ENCODE measurements around the gene BCL2.

The BCL2 gene

GRCh38 chr18:63262369-63263335 is 56.9 kb downstream of the BCL2 start:
- no peak; the same call in 1 of the 2 replicates for TF ChIP-seq CTCF (conservative IDR thresholded peaks at IDR 0.05; ENCODE audit: low read depth, low read length)
- H2AFZ ChIP-seq (ENCODE audit: low read depth): no peak overlapping the region
- H3K9ac ChIP-seq: no peak overlapping the region
- peaks cover 71% of the 10 kb centered on the region for H3K4me1 ChIP-seq (ENCODE audit: low read depth, poor library complexity, severe bottlenecking)
- no peaks in the 10 kb centered on the region for H3K27me3 ChIP-seq (ENCODE audit: insufficient read depth, low read depth)
- H4K20me1 ChIP-seq (ENCODE audit: insufficient read depth): no peaks in the 10 kb centered on the region
- peak overlapping the region; percentile 12; the same call in 1 of the 2 replicates for H3K27ac ChIP-seq
- H3K4me3 ChIP-seq (IDR thresholded peaks at IDR 0.05; ENCODE audit: insufficient read depth, low read depth, low read length): no peak overlapping the region
- no peak overlapping the region for H3K4me2 ChIP-seq
- H3K36me3 ChIP-seq (ENCODE audit: insufficient read depth): no peaks in the 10 kb centered on the region
- H3K79me2 ChIP-seq (ENCODE audit: insufficient read depth, low read depth): peaks cover 50% of the 10 kb centered on the region

GRCh38 chr18:63261029-63261428 is 58.5 kb downstream of the BCL2 start:
- H4K20me1 ChIP-seq (ENCODE audit: insufficient read depth): no peaks in the 10 kb centered on the region

GRCh38 chr18:63260380-63260754 is 59.2 kb downstream of the BCL2 start:
- Histone ChIP-seq H2AFZ (ENCODE audit: low read depth) (no peak overlapping the region), H3K4me2 (no peak overlapping the region), H3K79me2 (ENCODE audit: insufficient read depth, low read depth) (peaks cover 41% of the 10 kb centered on the region), H3K4me3 (IDR thresholded peaks at IDR 0.05; ENCODE audit: insufficient read depth, low read depth, low read length) (no peak overlapping the region), H3K4me1 (ENCODE audit: low read depth, poor library complexity, severe bottlenecking) (peaks cover 69% of the 10 kb centered on the region), H4K20me1 (ENCODE audit: insufficient read depth) (no peaks in the 10 kb centered on the region), H3K36me3 (ENCODE audit: insufficient read depth) (no peaks in the 10 kb centered on the region), H3K27ac (no peak overlapping the region), H3K27me3 (ENCODE audit: insufficient read depth, low read depth) (no peaks in the 10 kb centered on the region), H3K9ac (no peak overlapping the region)
- no peak for TF ChIP-seq CTCF (conservative IDR thresholded peaks at IDR 0.05; ENCODE audit: low read depth, low read length)

More at GRCh38 chr18:63261029-63261428, 58.5 kb downstream of the BCL2 start:
- Histone ChIP-seq H3K9ac (no peak overlapping the region), H3K36me3 (ENCODE audit: insufficient read depth) (no peaks in the 10 kb centered on the region), H3K27ac (no peak overlapping the region), H3K4me1 (ENCODE audit: low read depth, poor library complexity, severe bottlenecking) (peaks cover 69% of the 10 kb centered on the region), H3K79me2 (ENCODE audit: insufficient read depth, low read depth) (peaks cover 48% of the 10 kb centered on the region), H3K4me2 (no peak overlapping the region), H3K4me3 (IDR thresholded peaks at IDR 0.05; ENCODE audit: insufficient read depth, low read depth, low read length) (no peak overlapping the region), H3K27me3 (ENCODE audit: insufficient read depth, low read depth) (no peaks in the 10 kb centered on the region), H2AFZ (ENCODE audit: low read depth) (no peak overlapping the region)
- no peak for TF ChIP-seq CTCF (conservative IDR thresholded peaks at IDR 0.05; ENCODE audit: low read depth, low read length)

GRCh38 chr18:63259567-63260379 is 59.8 kb downstream of the BCL2 start:
- TF ChIP-seq CTCF (conservative IDR thresholded peaks at IDR 0.05; ENCODE audit: low read depth, low read length): no peak
- H3K79me2 ChIP-seq (ENCODE audit: insufficient read depth, low read depth): peaks cover 35% of the 10 kb centered on the region
- no peaks in the 10 kb centered on the region for H3K36me3 ChIP-seq (ENCODE audit: insufficient read depth)
- no peak overlapping the region for H3K4me3 ChIP-seq (IDR thresholded peaks at IDR 0.05; ENCODE audit: insufficient read depth, low read depth, low read length)
- no peak overlapping the region for H3K4me2 ChIP-seq
- H3K27ac ChIP-seq: no peak overlapping the region
- no peaks in the 10 kb centered on the region for H4K20me1 ChIP-seq (ENCODE audit: insufficient read depth)
- no peak overlapping the region for H2AFZ ChIP-seq (ENCODE audit: low read depth)
- H3K9ac ChIP-seq: no peak overlapping the region
- no peaks in the 10 kb centered on the region for H3K27me3 ChIP-seq (ENCODE audit: insufficient read depth, low read depth)
- H3K4me1 ChIP-seq (ENCODE audit: low read depth, poor library complexity, severe bottlenecking): peaks cover 69% of the 10 kb centered on the region

All from KMS-11 (cell line).